ENCODE measurements around the gene ST6GALNAC5. TPM values are rescaled to one million over a fixed set of nuclear protein-coding genes. Genes with fewer than 3 reads are reported as not detected.

Gene ST6GALNAC5
- total RNA-seq, 1 donor from 2014 or later: 9.5 TPM

DNA sequence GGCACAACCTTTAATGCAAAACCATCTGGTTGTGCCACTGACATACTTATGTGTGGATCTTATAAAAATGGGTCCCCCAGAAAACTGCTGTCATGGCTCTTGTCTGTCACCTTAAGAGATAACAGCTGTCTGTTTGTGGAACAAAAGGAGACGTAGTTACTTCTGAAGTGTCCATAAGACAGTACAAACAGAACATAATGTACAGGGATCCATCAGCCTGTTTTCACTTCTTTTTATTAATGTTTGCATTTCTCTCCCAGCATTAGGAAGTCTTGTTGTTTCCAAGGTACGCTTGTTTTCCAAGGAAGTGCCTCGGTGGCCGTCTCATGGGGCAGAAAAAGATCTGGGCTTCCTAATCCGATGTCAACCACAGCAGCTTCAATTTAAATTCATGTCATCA lies 11.2 kb upstream of the ST6GALNAC5 start:
- no peak for DNase-seq (ENCODE audit: low spot score, unreplicated experiment)
- no peaks in the 10 kb centered on the region for H3K4me1 Mint-ChIP-seq (ENCODE audit: low read depth)
- H3K4me3 Mint-ChIP-seq (ENCODE audit: low read depth): no peak overlapping the region
- no peak overlapping the region for H3K27ac Mint-ChIP-seq
- H3K9me3 Mint-ChIP-seq (ENCODE audit: low read depth): no peaks in the 10 kb centered on the region
- H3K27me3 Mint-ChIP-seq: peaks cover 17% of the 10 kb centered on the region
- H3K36me3 Mint-ChIP-seq (ENCODE audit: insufficient read depth): no peaks in the 10 kb centered on the region
- TF ChIP-seq, protein P1, sequence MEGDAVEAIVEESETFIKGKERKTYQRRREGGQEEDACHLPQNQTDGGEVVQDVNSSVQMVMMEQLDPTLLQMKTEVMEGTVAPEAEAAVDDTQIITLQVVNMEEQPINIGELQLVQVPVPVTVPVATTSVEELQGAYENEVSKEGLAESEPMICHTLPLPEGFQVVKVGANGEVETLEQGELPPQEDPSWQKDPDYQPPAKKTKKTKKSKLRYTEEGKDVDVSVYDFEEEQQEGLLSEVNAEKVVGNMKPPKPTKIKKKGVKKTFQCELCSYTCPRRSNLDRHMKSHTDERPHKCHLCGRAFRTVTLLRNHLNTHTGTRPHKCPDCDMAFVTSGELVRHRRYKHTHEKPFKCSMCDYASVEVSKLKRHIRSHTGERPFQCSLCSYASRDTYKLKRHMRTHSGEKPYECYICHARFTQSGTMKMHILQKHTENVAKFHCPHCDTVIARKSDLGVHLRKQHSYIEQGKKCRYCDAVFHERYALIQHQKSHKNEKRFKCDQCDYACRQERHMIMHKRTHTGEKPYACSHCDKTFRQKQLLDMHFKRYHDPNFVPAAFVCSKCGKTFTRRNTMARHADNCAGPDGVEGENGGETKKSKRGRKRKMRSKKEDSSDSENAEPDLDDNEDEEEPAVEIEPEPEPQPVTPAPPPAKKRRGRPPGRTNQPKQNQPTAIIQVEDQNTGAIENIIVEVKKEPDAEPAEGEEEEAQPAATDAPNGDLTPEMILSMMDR (IDR thresholded peaks at IDR 0.05; ENCODE audit: unreplicated experiment): no peak

DNA sequence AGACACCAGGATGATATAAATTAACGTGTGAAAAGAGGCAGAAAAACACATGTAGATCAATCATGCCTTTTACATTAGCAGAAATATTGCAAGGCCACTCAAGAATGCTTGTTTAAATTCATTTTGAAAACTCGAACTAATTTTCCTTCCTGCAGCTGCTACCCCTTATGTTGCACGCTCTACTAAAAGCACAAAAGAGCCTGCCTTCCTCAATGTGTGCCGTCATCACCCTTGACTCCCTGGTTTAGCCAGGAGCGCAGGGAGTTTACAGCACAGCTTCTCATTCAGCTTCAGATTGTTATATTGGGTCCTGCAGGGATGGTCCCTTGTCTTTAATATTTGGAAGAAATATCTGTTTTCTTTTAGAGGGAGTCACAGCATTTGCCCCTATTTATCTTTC lies 10.1 kb upstream of the ST6GALNAC5 start:
- no peaks in the 10 kb centered on the region for H3K9me3 Mint-ChIP-seq (ENCODE audit: low read depth)
- no peak overlapping the region for H3K27ac Mint-ChIP-seq
- TF ChIP-seq, protein P1 (IDR thresholded peaks at IDR 0.05; ENCODE audit: unreplicated experiment): no peak
- H3K36me3 Mint-ChIP-seq (ENCODE audit: insufficient read depth): no peaks in the 10 kb centered on the region
- H3K4me3 Mint-ChIP-seq (ENCODE audit: low read depth): no peak overlapping the region
- DNase-seq (ENCODE audit: low spot score, unreplicated experiment): no peak
- no peaks in the 10 kb centered on the region for H3K4me1 Mint-ChIP-seq (ENCODE audit: low read depth)
- peaks cover 17% of the 10 kb centered on the region for H3K27me3 Mint-ChIP-seq

DNA sequence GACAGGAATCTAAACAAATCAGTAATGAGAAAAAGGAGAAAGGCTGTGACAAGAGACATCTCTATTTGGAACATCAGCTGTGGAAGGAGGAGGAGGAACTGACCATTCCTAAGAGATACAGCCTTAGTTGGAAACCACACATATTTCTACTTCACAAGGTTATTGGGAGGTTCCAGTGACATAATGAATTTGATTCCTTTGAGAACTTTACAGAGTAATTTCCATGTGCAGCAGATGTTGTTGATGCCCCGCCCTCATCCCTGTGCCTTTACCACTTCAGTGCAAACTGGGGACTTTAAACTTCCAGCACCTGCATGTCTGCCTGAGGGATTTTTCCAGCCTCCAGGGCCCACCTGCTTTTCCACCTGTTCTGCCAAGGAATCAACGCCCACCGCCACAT lies 9.3 kb upstream of the ST6GALNAC5 start:
- Mint-ChIP-seq H3K27ac (no peak overlapping the region), H3K27me3 (peaks cover 22% of the 10 kb centered on the region), H3K9me3 (ENCODE audit: low read depth) (no peaks in the 10 kb centered on the region), H3K4me1 (ENCODE audit: low read depth) (no peaks in the 10 kb centered on the region), H3K4me3 (ENCODE audit: low read depth) (no peak overlapping the region), H3K36me3 (ENCODE audit: insufficient read depth) (no peaks in the 10 kb centered on the region)
- DNase-seq (ENCODE audit: low spot score, unreplicated experiment): no peak
- TF ChIP-seq, protein P1 (IDR thresholded peaks at IDR 0.05; ENCODE audit: unreplicated experiment): no peak

DNA sequence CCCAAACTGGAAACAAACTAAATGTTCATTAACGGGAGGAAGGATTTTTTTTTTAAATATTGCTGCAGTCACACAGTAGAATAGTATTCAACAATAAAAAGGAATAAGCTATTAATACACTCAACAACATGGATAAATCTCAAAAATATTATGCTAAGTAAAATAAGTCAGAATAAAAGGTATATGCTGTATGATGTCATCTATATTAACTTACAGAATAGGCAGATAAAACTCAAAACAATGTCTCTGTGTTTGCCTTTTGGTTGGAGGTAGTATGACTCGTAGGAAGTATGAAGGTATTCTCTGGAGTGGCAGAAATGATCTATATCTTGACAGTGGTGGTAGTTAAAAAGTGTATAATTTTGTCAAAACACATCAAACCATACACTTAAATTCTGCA lies 6.1 kb upstream of the ST6GALNAC5 start:
- Mint-ChIP-seq H3K27ac (no peak overlapping the region), H3K27me3 (peaks cover 43% of the 10 kb centered on the region), H3K9me3 (ENCODE audit: low read depth) (no peaks in the 10 kb centered on the region), H3K4me1 (ENCODE audit: low read depth) (no peaks in the 10 kb centered on the region), H3K4me3 (ENCODE audit: low read depth) (no peak overlapping the region), H3K36me3 (ENCODE audit: insufficient read depth) (no peaks in the 10 kb centered on the region)
- DNase-seq (ENCODE audit: low spot score, unreplicated experiment): no peak
- TF ChIP-seq, protein P1 (IDR thresholded peaks at IDR 0.05; ENCODE audit: unreplicated experiment): no peak

DNA sequence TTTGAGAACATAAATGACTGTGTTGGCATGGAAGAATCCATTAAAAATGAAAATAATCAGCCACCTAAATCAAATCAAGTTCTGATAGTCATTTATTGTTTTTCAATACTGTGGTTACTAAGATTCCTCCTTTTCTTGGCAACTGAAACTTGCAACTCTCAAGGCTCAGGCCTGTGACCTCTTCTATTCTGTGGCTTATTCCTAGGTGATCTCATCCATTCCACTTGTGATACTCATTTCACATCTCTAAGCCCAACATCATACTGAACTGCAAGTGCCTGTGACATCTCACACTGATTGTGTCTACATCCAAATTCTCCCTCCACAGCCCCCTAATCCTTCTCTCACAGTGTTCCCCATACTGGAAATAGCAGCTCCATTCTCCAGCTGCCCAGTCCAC lies 4.8 kb upstream of the ST6GALNAC5 start:
- Mint-ChIP-seq H3K4me3 (ENCODE audit: low read depth) (no peak overlapping the region), H3K27ac (no peak overlapping the region), H3K4me1 (ENCODE audit: low read depth) (no peaks in the 10 kb centered on the region), H3K9me3 (ENCODE audit: low read depth) (no peaks in the 10 kb centered on the region), H3K27me3 (peaks cover 49% of the 10 kb centered on the region), H3K36me3 (ENCODE audit: insufficient read depth) (no peaks in the 10 kb centered on the region)
- no peak for DNase-seq (ENCODE audit: low spot score, unreplicated experiment)
- TF ChIP-seq, protein P1 (IDR thresholded peaks at IDR 0.05; ENCODE audit: unreplicated experiment): no peak

Data from progenitor cell of endocrine pancreas (in vitro differentiated cells).